HG03103 (cell line): Measurements from ENCODE around the gene RASGRP2.

Experiments used
- ATAC-seq: cut with Tn5 transposase; IDR thresholded peaks from one replicate; pipeline ENCODE4 v1.9.1; 2021; ENCODE audit warnings: low read depth; ENCODE audit not compliant: unreplicated experiment

The RASGRP2 gene

DNA sequence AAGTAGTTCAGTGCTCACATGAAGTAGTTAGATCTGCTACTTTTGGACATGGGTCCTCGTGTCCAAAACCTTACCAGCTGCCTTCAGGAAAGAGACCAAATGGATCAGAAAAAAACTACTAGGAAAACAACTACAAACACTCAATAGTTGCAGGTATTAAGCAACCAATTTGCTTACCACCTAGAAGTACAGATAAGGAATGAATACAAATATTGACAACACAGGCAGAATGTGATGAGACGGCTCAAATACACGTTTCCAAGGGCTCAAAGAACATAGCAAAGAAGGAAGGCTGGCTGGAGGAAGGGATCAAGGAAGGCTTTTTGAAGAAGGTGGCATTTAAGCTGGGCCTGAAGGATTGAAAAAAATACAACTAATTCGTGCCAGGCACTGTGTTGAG is 62.8 kb downstream of the RASGRP2 start:
- no peak for ATAC-seq

DNA sequence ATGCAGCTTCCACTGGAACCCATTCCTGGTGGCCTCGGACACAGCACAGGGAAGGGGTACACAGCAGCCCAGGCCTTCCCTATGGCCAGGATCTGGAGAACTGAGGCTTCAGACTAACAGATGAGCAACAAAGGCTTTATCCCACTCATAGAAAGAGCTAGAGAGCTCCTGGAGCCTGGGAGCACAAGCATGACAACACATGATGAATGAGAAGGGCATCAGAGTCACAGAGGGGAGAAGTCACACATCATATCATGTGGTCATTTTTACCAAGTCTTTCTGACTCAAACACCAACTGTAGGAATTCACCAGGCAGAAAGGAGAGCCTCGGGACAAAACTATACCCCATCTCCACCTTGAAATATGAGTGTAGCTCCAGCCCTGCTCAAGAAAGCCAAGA is 64.1 kb downstream of the RASGRP2 start:
- ATAC-seq = no peak

DNA sequence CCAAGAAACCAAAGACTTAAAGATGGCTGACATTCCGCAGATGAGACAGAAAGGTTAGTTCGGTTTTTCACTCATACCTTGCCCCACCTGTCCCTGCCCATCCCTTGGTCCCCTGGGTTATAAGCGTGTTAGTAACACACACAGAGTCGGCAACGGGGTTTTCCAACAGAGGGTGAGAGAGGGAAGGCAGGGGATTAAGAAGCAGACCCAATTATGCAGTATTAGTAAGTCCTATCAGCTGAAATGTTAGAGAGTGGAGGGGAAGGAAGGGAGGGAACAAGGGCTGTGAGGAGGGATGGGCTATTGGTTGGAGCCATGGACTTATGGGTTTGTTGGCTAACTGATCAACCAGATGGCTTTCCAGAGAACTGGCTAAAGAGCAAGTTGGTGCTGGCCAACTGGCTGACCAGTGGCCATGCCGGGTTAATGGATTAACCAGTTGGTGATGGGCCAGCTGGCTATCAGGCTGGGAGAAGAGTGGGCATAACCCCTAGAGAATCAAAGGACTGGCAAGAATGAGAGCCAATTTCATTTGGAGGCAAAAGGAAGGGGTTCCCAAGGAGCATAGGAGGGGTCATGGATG is 66.4 kb downstream of the RASGRP2 start:
- no peak for ATAC-seq
